Stomach (tissue), 4 donors: ENCODE measurements around the gene STIP1.

ENCODE experiments used
- CTCF ChIP-seq, 7 experiments: fragments of 450-650 bp in 4 of 7; fragments of 200-600 bp in 3 of 7; sonication (generic) in 3 of 7; IDR thresholded peaks; one replicate each; pipeline ENCODE4 v1.5.1; 2016 to 2019; ENCODE audit warnings: antibody characterized with exemption in 7 of 7, control low read depth in 2 of 7, mild to moderate bottlenecking in 1 of 7
- POLR2A ChIP-seq, 4 donors: fragments of 450-650 bp; IDR thresholded peaks; one replicate each; pipeline ENCODE4 v1.6.1; 2016; ENCODE audit warnings: antibody characterized with exemption in 4 of 4, control low read depth in 2 of 4, mild to moderate bottlenecking in 1 of 4, moderate library complexity in 1 of 4
- POLR2AphosphoS5 ChIP-seq, 3 donors: sonication (generic); formaldehyde crosslinking; IDR thresholded peaks; one replicate each; pipeline ENCODE4 v1.6.1; 2016; ENCODE audit warnings: antibody characterized with exemption in 3 of 3

GRCh38 chr11:64229744-64230170 lies 43.8 kb downstream of the STIP1 start:
- TF ChIP-seq POLR2A (IDR thresholded peaks at IDR 0.05) (no peak), CTCF (IDR thresholded peaks at IDR 0.05) (no peak), POLR2AphosphoS5 (IDR thresholded peaks at IDR 0.05) (no peak)
